22Rv1 (cell line): ENCODE measurements around the gene FIGNL2.

Source experiments
- ZFX ChIP-seq: fragments of 450-650 bp; IDR thresholded peaks from 2 replicates; pipeline ENCODE4 v1.6.1; 2017; ENCODE audit warnings: antibody characterized with exemption, borderline replicate concordance
- TF ChIP-seq, protein P1 (sequence below): fragments of 450-650 bp; IDR thresholded peaks from 2 replicates; pipeline ENCODE4 v1.5.1; 2017; ENCODE audit warnings: mild to moderate bottlenecking

DNA sequence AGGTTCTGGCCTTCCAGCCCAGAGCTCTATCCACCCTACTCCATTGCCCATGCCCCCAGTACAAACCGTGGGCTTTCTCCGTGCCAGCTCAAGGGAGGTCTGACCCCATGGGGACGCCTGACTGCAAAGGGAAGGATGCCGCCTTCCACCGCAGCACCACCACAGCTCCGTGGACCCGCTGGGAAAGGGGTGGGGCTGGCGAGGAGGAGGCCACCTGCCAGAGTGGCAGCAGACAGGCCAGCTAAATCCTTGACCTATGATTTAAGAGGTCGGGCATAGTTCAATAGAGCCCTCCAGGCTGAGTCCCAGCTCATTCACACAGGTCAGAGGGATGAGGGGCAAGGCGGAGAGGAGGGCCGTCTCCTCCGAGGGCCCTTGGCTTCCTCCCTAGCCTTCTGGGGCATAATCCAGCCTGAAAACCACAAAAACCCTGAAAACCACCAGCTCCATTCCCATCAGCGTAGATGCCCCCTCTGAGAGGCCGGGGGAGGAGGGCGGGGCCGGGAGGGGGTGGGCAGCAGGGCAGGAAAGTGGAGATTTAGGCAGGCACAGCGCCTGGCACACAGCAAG lies 14.9 kb upstream of the FIGNL2 start:
- TF ChIP-seq, protein P1, sequence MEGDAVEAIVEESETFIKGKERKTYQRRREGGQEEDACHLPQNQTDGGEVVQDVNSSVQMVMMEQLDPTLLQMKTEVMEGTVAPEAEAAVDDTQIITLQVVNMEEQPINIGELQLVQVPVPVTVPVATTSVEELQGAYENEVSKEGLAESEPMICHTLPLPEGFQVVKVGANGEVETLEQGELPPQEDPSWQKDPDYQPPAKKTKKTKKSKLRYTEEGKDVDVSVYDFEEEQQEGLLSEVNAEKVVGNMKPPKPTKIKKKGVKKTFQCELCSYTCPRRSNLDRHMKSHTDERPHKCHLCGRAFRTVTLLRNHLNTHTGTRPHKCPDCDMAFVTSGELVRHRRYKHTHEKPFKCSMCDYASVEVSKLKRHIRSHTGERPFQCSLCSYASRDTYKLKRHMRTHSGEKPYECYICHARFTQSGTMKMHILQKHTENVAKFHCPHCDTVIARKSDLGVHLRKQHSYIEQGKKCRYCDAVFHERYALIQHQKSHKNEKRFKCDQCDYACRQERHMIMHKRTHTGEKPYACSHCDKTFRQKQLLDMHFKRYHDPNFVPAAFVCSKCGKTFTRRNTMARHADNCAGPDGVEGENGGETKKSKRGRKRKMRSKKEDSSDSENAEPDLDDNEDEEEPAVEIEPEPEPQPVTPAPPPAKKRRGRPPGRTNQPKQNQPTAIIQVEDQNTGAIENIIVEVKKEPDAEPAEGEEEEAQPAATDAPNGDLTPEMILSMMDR, result no peak
- no peak for TF ChIP-seq ZFX
